Pulmonary artery endothelial cell (primary cell): Measurements from ENCODE around the gene WARS2. TPM values are rescaled to one million over a fixed set of nuclear protein-coding genes. Genes with fewer than 3 reads are reported as not detected.

Experiments
- DNase-seq: peaks from one replicate; pipeline ENCODE4 v3.0.0-alpha.2; 2011; ENCODE audit warnings: low read depth, low spot score
- total RNA-seq: library from RNA; depleted of rRNA; stranded (reverse); fragments of >200 nt; gene quantifications from 2 replicates; pipeline ENCODE4 v1.2.3, GENCODE V29; 2014

The WARS2 gene
- total RNA-seq, 1 donor from 2014 or later, result 16.4 TPM

DNA sequence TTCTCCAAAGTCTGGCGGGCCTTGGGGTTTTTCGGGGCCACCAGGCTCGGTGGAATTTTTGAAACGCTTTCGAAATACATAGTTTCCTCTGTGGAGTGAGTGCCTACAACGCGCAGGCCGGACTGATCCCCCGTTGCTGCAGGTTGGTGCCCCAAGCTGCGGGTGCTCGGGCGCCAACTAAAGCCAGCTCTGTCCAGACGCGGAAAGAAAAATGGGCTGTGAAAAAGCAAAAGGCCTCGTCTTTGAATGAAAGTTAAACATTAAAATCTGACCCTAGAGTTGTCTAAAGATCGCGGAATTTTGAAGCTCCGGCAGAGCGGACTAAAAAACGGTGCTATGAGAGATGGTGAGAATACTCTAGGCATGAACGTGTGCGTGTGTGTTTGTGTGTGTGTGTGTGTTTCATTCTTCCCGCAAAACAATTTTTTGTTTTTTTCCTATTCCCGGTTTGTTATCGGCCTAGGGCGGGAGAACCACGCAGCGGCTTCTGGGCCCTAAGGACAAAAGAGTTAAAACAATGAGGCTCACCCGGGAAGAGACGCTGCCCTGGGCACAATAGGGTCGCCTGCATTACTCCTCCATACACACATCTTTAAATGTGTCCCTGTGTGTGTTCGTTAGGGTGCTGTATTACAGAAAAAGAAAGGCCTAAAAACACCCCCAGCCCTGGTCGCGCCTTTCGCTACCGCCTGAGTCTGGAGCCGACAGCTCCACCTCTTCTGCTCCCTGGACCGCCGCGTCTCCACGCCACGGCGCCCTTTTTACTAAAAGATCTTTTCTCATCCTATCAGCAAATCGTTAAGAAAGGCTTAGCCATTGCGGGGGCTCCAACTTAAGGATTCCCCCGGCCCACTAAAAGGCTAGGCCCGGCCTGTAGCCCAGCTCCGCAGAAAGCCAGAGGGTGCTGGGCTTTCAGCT is 155.5 kb downstream of the WARS2 start:
- no peak for DNase-seq

DNA sequence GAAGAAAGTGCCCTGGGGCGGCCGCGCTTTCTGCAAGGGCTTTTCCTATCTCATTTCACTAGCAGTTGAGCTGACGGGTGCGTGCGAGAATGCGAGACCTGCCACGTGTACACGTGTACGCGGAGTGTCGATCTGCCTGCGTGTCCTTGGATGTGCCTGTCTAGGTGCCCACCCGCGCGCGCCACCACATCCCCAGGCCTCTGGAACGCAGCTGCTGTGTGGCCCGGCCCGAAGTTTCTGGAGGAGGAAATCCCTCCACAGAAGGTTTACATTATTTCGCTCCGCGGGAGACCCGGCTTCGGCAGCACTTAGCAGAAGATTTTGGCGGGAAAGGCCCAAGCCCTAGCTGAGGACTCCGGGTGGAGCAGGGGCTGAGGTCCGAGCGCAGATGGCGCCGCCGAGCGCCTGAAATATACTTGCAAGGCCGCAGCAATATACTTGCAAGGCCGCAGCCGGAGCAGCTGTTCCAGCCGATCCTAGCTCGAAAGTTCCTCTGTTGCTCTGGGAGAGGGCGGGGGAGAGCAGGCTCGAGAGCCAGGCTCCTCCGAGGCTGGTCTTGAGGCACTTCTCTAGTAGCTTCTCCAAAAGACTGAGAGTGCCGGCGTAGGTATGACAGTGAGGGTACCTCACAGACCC is 156.2 kb downstream of the WARS2 start:
- DNase-seq, result no peak

DNA sequence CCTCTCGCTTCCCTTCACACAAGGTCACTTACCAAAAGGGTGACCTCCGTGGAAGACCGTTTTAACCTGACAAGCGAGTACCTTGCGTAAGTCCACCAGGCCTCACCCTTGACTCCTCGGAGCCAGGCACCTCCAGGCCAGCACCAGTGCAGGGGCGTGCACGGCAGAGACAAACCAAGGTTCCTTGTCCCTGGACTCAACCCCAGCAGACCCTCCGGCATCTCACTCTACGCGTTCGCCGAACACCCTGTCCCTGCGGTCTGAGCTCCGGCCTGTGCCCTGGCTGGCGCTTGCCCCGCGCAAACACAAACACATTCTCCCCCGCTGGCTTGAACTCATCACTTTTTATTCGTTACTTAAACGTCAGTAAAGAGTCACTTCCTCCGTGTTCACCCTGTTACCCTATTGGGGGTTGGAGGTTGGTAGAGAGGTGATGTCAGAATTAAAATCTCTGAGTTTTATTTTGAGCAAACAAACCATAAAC is 156.9 kb downstream of the WARS2 start:
- no peak for DNase-seq

DNA sequence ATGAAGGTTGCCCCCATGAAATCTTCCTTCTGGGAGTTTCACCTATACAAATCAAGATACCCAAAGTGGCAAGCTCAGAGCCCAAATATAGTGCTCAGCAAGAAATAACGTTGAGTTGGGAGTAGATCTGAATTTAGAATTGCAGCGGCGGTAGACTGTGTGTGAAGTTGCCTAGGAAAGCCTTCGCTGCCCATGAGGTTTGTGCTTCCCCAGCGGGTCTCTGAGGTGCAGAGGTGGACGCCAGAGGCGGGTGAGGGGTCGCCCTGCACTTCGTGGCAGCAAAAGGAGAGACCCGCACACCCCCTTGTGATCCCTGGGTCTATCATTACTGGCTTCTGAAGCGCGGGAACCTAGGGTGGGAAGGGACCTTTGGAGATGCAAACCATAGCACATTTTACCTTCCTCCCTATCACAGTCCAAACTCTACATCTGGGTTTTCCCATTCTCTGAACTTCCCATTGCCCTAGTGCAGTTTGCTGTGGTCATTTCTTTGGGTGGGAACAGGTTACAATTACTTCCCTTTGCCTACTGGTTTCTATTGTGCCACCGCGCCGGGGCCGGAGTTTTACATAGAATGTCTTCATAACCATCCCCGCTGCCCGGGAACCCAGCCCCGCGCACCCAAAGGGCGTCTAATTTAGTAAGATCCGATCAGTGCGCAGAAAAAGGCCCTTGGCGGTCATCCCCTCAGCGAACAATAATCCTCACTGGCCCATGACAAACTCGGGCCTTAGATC is 157.5 kb downstream of the WARS2 start:
- DNase-seq, result no peak

DNA sequence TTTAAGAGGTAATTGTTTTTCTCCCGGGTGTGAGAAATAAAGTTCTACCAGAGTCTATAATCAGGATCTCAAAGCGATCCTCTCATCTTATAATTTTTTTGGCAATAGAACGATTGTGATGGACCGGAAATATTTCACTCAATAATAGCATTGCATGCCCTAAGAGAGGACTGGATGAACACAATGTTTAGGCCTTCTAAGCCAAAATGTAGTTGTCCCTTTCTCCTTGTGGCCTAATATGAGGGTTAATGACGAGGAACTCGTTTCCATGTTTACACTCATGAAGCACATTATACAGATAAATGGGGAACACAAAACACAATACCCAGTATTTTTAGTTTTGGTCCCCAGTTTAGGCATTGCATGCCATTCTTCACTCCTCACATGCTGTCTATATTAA is 158.2 kb downstream of the WARS2 start:
- no peak for DNase-seq

DNA sequence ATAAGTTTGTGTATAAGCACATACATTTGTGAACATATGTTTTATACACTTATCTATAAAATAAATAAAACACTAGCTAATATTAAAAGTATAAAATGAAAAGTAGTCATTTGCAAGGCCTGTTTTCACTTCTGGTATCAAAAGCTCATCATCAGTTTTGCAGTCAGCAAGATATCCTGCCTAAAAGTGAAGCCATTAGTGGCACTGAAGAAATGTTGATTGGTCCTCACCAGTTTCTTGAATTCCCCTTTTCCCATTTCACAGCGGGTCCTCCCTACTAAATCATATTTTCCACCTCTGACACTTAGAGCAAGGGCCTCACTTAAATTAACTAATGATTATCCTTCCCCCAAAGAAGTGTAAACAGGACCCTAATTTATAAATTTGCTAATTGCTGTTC is 159.0 kb downstream of the WARS2 start:
- no peak for DNase-seq

Other genes starting within 250 kb of the WARS2 start
- gene TBX15, start 152.3 kb downstream of the WARS2 start, total RNA-seq, result 0.04 TPM in 1 of 2 replicates, not detected in the other
- not detected in 2 replicates for gene HAO2, start 228.1 kb upstream of the WARS2 start, total RNA-seq